B cell (primary cell): ENCODE results near the gene RASA3. TPM values are rescaled to one million over a fixed set of nuclear protein-coding genes. Genes with fewer than 3 reads are reported as not detected.

Experiments
- ATAC-seq: fragments of 200-7000 bp; cut with Tn5 transposase; one replicate; pipeline ENCODE4 v1.10.0; 2021; ENCODE audit warnings: low read depth, mild to moderate bottlenecking, moderate number of reproducible peaks, moderate library complexity
- CTCF ChIA-PET: fragments of 350-600 bp; sonication (Branson Sonifier 250); formaldehyde crosslinking; loops from one replicate; lab custom pipeline; 2021; ENCODE audit warnings: antibody characterized with exemption, inconsistent platforms; lab: Charles Lee
- POLR2A ChIA-PET: fragments of 350-600 bp; sonication (Branson Sonifier 250); formaldehyde crosslinking; loops from one replicate; lab custom pipeline; 2021; ENCODE audit warnings: antibody characterized with exemption; lab: Charles Lee
- DNase-seq: peaks from one replicate; pipeline ENCODE4 v3.0.0; 2013
- H2AFZ ChIP-seq: 2 replicates; pipeline ENCODE4 v1.6.1; 2012; ENCODE audit warnings: mild to moderate bottlenecking, low read depth, low read length; ENCODE audit not compliant: insufficient read depth, poor library complexity, severe bottlenecking
- H3K27ac ChIP-seq, 2 donors: 1 replicate in 1 of 2; 2 replicates in 1 of 2; pipeline ENCODE4 v1.5.1; 2012 to 2013; ENCODE audit warnings: low read length in 2 of 2, mild to moderate bottlenecking in 2 of 2, moderate library complexity in 1 of 2
- H3K27me3 ChIP-seq, 4 experiments: fragments of 200-600 bp in 1 of 4; sonication (generic) in 1 of 4; replicated peaks in 1 of 4; 1 replicate in 2 of 4; 2 replicates in 2 of 4; pipeline versions ENCODE4 v1.6.1 to v1.7.0; 2013 to 2016; ENCODE audit warnings: low read length in 3 of 4, mild to moderate bottlenecking in 2 of 4, mixed read lengths in 1 of 4, moderate library complexity in 1 of 4; ENCODE audit not compliant: insufficient read depth in 4 of 4, control insufficient read depth in 3 of 4; ENCODE audit errors: control extremely low read depth in 1 of 4
- H3K36me3 ChIP-seq, 2 experiments: replicated peaks in 1 of 2; 1 replicate in 1 of 2; 2 replicates in 1 of 2; pipeline versions ENCODE4 v1.6.1 to v1.7.1; 2013; ENCODE audit warnings: low read length in 1 of 2; ENCODE audit not compliant: insufficient read depth in 2 of 2, control insufficient read depth in 1 of 2; ENCODE audit errors: control extremely low read depth in 1 of 2, extremely low read depth in 1 of 2
- H3K4me1 ChIP-seq, 2 donors: fragments of 200-600 bp in 1 of 2; sonication (generic) in 1 of 2; 1 replicate in 1 of 2; 2 replicates in 1 of 2; pipeline versions ENCODE4 v1.5.1 to v1.6.1; 2013 to 2017; ENCODE audit warnings: low read length in 2 of 2; ENCODE audit not compliant: control insufficient read depth in 2 of 2, insufficient read depth in 2 of 2
- H3K4me2 ChIP-seq: replicated peaks from 2 replicates; pipeline ENCODE3; 2012; ENCODE audit warnings: mild to moderate bottlenecking, low read depth, low read length; ENCODE audit not compliant: poor library complexity, severe bottlenecking
- H3K4me3 ChIP-seq, 5 experiments: fragments of 200-600 bp in 1 of 5; sonication (generic) in 1 of 5; 1 replicate in 3 of 5; 2 replicates in 2 of 5; pipeline versions ENCODE4 v1.5.1 to v1.7.0; 2011 to 2016; ENCODE audit warnings: low read length in 4 of 5, mild to moderate bottlenecking in 4 of 5, low read depth in 2 of 5, control low read depth in 1 of 5, moderate library complexity in 1 of 5; ENCODE audit not compliant: insufficient read depth in 1 of 5; ENCODE audit errors: control extremely low read depth in 1 of 5, extremely low read depth in 1 of 5
- H3K79me2 ChIP-seq: fragments of 200-600 bp; sonication (generic); one replicate; pipeline ENCODE4 v1.6.0; 2016; ENCODE audit warnings: low read length; ENCODE audit not compliant: control insufficient read depth, insufficient read depth
- H3K9ac ChIP-seq: fragments of 200-600 bp; sonication (generic); 2 replicates; pipeline ENCODE4 v1.6.1; 2017; ENCODE audit warnings: mild to moderate bottlenecking, low read length, moderate library complexity
- H3K9me3 ChIP-seq, 3 donors: one replicate each; pipeline versions ENCODE4 v1.6.1 to v1.7.1; 2013; ENCODE audit warnings: low read length in 2 of 3; ENCODE audit not compliant: control insufficient read depth in 2 of 3, insufficient read depth in 1 of 3; ENCODE audit errors: control extremely low read depth in 1 of 3
- H4K20me1 ChIP-seq: 2 replicates; pipeline ENCODE4 v1.6.0; 2012; ENCODE audit warnings: mild to moderate bottlenecking, low read length; ENCODE audit not compliant: insufficient read depth, control insufficient read depth, poor library complexity, severe bottlenecking
- H3K27ac Mint-ChIP-seq: one replicate; pipeline ENCODE4 v1.8.0; 2021; ENCODE audit warnings: mixed read lengths
- H3K27me3 Mint-ChIP-seq: one replicate; pipeline ENCODE4 v1.8.0; 2021; ENCODE audit warnings: mixed read lengths
- H3K4me1 Mint-ChIP-seq: one replicate; pipeline ENCODE4 v1.8.0; 2021; ENCODE audit warnings: mixed read lengths
- H3K4me3 Mint-ChIP-seq: one replicate; pipeline ENCODE4 v1.8.0; 2021; ENCODE audit warnings: mixed read lengths
- H3K9me3 Mint-ChIP-seq: one replicate; pipeline ENCODE4 v1.8.0; 2022; ENCODE audit warnings: mixed read lengths; ENCODE audit not compliant: insufficient read depth
- EZH2 ChIP-seq: IDR thresholded peaks from 2 replicates; pipeline ENCODE4 v1.6.1; 2012; ENCODE audit warnings: borderline replicate concordance, low read depth, mild to moderate bottlenecking, moderate library complexity, low read length; ENCODE audit not compliant: insufficient read depth, poor library complexity, severe bottlenecking
- WGBS: methylation state at CpG from one replicate; pipeline ENCODE4 v1.1.5; 2013; ENCODE audit warnings: missing lambda C conversion rate; ENCODE audit not compliant: insufficient coverage; 5-methylcytosine and 5-hydroxymethylcytosine counted together
- intact Hi-C: fragments of 100-400 bp; cut with micrococcal nuclease; formaldehyde crosslinking; loops from one replicate; pipeline ENCODE4 v1.10.0; 2022
- polyA plus RNA-seq: library from polyadenylated mRNA; depleted of rRNA; stranded (reverse); fragments of >200 nt; gene quantifications from 2 replicates; pipeline ENCODE4 v1.2.3, GENCODE V29; 2012
- total RNA-seq, 2 donors: library from RNA; stranded (reverse); fragments of 120-200 nt in 1 of 2; gene quantifications; 1 replicate in 1 of 2; 2 replicates in 1 of 2; pipeline versions ENCODE4 v1.2.3 to v1.2.4, GENCODE V29; 2013 to 2022
- TF ChIP-seq, protein P1 (sequence below): fragments of 200-600 bp; IDR thresholded peaks from one replicate; pipeline ENCODE4 v1.8.0; 2022; ENCODE audit warnings: antibody characterized with exemption, mild to moderate bottlenecking

The RASA3 gene
- total and polyA plus RNA-seq, 2 donors (not counting 1 experiment from before 2014, with no cell fraction given) = 54.2 to 87.4 TPM

GRCh38 chr13:114038900-114039299, 93.5 kb downstream of the RASA3 start:
- no peaks in the 10 kb centered on the region for H3K27me3 ChIP-seq
- Mint-ChIP-seq H3K27ac (no peak overlapping the region), H3K9me3 (no peaks in the 10 kb centered on the region), H3K4me3 (no peak overlapping the region), H3K27me3 (no peaks in the 10 kb centered on the region), H3K4me1 (peaks cover 8% of the 10 kb centered on the region)
- H3K9me3 ChIP-seq = no peaks in the 10 kb centered on the region
- peaks cover 92% of the 10 kb centered on the region for H3K79me2 ChIP-seq
- no peak for TF ChIP-seq EZH2
- TF ChIP-seq, protein P1, sequence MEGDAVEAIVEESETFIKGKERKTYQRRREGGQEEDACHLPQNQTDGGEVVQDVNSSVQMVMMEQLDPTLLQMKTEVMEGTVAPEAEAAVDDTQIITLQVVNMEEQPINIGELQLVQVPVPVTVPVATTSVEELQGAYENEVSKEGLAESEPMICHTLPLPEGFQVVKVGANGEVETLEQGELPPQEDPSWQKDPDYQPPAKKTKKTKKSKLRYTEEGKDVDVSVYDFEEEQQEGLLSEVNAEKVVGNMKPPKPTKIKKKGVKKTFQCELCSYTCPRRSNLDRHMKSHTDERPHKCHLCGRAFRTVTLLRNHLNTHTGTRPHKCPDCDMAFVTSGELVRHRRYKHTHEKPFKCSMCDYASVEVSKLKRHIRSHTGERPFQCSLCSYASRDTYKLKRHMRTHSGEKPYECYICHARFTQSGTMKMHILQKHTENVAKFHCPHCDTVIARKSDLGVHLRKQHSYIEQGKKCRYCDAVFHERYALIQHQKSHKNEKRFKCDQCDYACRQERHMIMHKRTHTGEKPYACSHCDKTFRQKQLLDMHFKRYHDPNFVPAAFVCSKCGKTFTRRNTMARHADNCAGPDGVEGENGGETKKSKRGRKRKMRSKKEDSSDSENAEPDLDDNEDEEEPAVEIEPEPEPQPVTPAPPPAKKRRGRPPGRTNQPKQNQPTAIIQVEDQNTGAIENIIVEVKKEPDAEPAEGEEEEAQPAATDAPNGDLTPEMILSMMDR = no peak
- ChIA-PET CTCF (interaction anchor here (1.0 kb wide), 1 partner anchor 13 kb away, joined by 4 read pairs; no protein-coding TSS in a partner anchor), POLR2A (interaction anchor here (0.9 kb wide), 1 partner anchor 14 kb away, joined by 6 read pairs; no protein-coding TSS in a partner anchor)
- intact Hi-C loops = no loop called here
- DNase-seq = no peak
- H4K20me1 ChIP-seq = peaks cover 86% of the 10 kb centered on the region
- no peak overlapping the region for H3K4me3 ChIP-seq
- no peak for ATAC-seq
- H3K36me3 ChIP-seq = peaks cover 0 to 79% of the 10 kb centered on the region in 2 experiments
- no peaks in the 10 kb centered on the region for H3K4me1 ChIP-seq
- WGBS = 93% methylated on average over 14 of the region's 14 CpGs
- no peak overlapping the region for H3K4me2 ChIP-seq
- no peak overlapping the region for H3K9ac ChIP-seq
- H2AFZ ChIP-seq = no peak overlapping the region
- H3K27ac ChIP-seq = no peak overlapping the region

- no peak for ATAC-seq
- peaks cover 89% of the 10 kb centered on the region for H4K20me1 ChIP-seq
- no peaks in the 10 kb centered on the region for H3K4me1 ChIP-seq
- peaks cover 0 to 80% of the 10 kb centered on the region in 2 experiments for H3K36me3 ChIP-seq
- H3K79me2 ChIP-seq = peaks cover 96% of the 10 kb centered on the region
- no peak for DNase-seq
- H3K9me3 ChIP-seq = no peaks in the 10 kb centered on the region
- no peaks in the 10 kb centered on the region for H3K27me3 ChIP-seq
- Mint-ChIP-seq H3K27me3 (no peaks in the 10 kb centered on the region), H3K9me3 (no peaks in the 10 kb centered on the region), H3K27ac (no peak overlapping the region), H3K4me1 (peaks cover 6% of the 10 kb centered on the region), H3K4me3 (no peak overlapping the region)
- TF ChIP-seq, protein P1 = no peak
- no peak for TF ChIP-seq EZH2
- WGBS = 96% methylated on average over 19 of the region's 19 CpGs
- ChIA-PET CTCF (interaction anchor here (1.0 kb wide), 1 partner anchor 12 kb away, joined by 4 read pairs; no protein-coding TSS in a partner anchor), POLR2A (no interaction called here)
- no peak overlapping the region for H3K4me2 ChIP-seq
- no peak overlapping the region for H2AFZ ChIP-seq
- no peak overlapping the region for H3K27ac ChIP-seq
- H3K9ac ChIP-seq = no peak overlapping the region
- H3K4me3 ChIP-seq = no peak overlapping the region
- intact Hi-C loops = no loop called here
Measured at GRCh38 chr13:114038211-114038613, 94.2 kb downstream of the RASA3 start.
